ENCODE data around the gene UBXN4.

DNA sequence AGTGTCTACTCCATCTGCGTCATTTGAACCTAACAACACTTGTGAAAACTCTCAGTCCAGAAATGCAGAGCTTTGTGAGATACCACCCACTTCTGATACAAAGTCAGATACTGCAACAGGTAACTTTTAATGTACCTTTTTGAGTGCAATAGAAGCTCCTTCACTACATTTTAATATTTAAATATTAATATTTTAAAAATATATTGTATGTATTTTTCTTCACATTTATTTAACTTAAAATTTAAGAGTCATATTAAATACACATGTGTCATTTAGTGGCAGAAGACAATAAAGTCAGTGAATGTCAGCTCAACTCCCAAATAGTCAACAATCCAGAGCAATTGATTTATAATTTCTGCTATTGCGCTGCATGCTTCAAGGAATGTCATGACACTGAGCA, 13.9 kb downstream of the UBXN4 start:
- no peak for TF ChIP-seq CTCF (conservative IDR thresholded peaks at IDR 0.05; ENCODE audit: low read length)
- TF ChIP-seq EZH2phosphoT487 (IDR thresholded peaks at IDR 0.05; ENCODE audit: borderline replicate concordance, low read depth, low read length), result no peak

Data from OCI-LY7 (cell line).